Fibroblast of peridontal ligament (primary cell): Measurements from ENCODE around the gene FAF1.

Experiments used
- DNase-seq: peaks from one replicate; pipeline ENCODE4 v3.0.0-alpha.2; 2010; ENCODE audit errors: extremely low read depth

The FAF1 gene

DNA sequence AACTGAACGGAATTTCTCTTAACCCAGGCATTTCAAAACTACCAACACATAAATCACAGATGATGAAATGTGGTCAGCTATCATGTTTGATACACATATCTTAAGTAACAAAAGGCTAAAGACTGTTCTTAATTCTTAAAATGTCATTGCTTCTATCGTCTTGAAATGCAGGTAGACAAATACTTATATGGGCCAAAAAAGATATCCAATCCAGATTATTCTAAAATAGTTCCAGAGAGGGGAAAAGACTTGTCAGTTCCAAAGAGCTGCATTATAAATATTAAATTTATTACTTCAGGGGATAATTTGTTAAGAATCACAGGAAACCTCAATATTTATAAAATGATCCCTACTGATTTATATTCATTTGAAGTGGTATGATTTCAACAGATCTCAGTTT lies 259.4 kb downstream of the FAF1 start:
- DNase-seq: no peak

DNA sequence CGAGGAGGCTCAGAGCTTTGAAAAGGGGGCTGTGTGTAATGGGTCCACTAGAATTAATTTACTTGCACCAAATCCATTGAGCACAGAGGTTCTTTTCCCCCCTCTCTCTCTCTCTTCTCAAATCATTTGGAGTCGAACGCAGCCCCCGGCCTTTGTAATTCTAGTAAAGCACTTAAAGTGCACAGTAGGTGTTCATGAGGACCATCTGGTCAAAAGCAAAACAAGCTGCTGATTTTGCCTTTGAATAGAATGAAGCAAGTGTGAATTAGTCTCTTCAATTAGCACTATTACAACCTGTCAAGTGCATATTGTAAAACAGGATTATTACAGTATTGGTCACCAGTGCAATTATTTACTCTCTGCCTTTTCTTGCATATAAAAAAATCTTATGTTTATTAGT lies 259.9 kb downstream of the FAF1 start:
- DNase-seq: no peak

DNA sequence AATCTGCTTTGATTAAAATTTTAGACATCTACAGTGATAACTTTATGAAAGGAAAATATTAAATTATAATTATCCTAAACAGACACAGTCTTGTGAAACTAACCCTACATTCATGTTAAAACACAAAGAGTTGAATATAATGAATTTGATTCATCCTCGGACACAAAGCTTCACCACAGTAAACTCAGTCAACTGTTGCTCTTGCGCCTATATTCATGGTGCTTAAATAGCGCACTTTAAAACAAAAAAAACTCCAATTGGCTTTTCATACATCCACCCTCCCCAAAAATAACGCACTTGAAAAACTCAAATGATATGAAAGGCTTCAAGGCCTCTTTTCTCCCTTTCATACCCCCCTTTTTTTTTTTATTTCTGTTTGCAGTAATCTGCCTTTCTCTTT lies 260.3 kb downstream of the FAF1 start:
- no peak for DNase-seq

DNA sequence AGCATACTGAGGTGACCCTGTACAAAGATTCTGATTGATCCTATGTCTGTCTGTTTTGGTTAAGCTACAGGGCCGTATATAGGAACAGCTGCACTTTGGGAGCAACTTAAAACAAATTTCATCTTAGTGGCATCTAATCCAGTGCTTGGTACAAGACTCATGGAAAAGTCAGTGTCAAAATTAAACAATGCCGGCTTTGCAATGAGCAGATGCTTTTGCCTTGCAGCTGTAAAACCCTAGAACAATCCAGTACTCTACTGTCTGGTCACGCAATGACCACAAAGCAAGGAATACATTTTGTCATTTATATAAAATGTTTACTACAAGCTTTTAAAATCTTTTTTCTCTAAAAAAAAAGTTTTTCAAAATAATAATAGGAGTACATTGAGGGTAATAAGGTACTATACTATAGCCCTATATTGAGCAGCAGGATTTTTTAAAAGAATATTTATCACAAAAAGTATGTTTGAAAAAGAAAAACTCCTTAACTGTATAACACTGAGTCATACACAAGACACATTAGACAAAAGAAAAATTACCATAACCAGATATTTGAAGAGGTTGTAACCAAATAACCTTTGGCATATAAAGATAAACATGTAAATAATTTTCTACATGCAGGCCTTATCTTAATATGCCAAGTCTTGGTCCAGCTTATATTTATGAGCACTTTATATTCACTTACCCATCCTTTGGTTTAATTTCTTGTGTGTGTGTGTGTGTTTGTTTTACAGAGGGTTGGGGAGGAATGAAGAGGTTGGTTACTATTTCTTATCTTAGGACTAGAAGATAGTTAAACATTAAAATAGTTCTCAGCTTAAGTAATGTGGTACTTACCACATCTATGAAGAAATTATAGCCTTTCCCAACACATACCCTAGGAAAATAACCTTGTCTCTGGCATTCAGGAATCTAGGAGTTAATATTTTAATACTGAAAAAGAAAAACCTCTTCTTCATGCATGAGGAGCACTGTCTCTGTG lies 262.3 kb downstream of the FAF1 start:
- DNase-seq: no peak

DNA sequence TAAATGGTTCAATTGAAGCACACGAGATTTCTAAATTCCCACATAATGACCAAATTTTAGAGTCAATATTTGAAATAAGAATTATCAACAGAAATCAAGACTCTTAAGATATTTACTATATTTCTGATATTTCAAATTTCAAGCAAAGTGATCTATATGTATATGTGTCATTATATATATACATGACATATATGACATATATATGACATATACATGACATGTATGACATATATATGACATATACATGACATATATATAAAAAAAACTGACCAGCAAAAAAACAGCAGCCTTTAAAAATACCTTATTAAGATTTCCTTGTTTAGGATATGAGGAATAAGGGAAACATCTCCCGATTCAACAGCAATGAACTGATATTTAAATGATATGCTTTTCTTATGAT lies 266.2 kb downstream of the FAF1 start:
- DNase-seq: no peak

DNA sequence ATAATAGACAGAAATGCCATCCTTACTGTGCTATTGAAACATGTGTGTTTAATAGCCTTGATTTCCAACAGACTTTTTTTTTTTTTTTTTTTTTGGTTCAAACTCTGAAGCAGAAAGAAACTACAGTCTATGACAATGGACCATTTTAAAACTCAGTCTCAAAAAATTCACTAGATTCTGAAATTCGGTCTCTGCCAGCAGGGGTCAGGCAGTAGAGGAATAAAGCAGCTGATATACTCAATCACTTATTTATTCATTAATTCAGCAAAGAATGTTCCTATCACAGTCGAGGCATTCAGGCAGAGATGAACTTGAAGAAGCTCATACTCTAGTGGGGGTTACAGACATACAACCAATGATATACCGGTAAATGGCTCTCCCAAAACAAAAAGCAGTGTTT lies 275.9 kb downstream of the FAF1 start:
- no peak for DNase-seq

DNA sequence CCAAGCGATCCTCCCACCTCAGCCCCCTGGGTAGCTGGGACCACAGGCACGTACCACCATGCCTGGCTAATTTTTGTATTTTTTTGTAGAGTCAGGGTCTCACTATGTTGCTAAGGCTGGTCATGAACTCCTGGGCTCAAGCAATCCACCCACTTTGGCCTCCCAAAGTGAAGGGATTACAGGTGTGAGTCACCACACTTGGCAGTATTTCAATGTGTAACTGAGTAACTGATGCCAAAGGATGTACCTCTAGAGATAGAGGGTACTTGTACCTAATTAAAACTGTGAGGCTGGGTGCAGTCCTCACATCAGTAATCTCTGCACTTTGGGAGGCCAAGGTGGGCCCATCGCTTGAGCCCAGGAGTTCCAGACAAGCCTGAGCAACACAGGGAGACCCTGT lies 278.1 kb downstream of the FAF1 start:
- DNase-seq: no peak

DNA sequence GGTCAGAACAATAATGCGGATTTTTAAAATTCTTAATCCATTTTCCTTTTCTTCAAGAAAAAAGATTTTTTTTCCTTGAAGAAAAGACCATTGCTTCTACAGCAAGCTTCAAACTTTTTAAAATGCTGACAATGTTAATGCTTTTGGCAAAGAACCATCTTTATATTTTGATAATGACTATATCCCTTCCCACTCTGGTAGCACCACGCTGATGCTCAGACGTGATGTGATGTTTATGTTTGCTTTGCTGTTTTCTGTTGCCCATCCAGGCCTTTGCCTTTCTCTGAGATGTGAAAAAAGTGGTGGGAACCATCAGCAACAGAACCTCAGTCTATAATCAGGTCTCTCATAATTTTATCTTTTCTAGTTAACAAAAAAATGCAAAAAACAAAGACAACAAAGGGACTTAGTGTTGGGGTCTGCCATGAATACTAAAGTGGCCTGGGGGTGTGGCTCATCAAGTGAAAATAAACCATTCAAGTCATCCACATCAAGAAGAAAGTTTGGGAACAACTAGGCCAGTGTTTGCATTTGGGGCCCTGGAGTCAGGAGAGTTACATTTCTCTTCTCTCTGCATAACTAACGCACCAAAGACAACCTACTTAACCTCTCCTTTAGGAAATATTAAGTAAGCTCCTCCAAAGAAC lies 292.2 kb downstream of the FAF1 start:
- DNase-seq: peak; percentile 13

DNA sequence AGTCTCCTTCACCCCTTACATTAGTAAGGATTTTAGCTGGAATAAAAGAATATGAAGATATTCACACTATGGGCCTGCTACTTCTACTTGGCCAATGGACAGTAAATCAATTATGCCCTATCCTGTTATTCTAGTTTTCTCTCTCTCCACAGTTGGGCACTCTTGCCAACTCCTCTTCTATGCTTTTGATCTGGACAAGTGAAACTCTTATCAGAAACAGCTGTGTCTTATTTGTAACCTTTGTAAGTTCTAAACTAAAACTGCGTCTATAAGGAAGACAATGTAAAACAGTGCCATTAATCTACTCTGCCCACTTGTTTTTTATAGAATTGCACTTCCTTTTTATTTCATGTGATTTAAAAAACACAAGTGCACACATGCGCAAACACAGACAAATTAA lies 292.8 kb downstream of the FAF1 start:
- peak; percentile 24 for DNase-seq

DNA sequence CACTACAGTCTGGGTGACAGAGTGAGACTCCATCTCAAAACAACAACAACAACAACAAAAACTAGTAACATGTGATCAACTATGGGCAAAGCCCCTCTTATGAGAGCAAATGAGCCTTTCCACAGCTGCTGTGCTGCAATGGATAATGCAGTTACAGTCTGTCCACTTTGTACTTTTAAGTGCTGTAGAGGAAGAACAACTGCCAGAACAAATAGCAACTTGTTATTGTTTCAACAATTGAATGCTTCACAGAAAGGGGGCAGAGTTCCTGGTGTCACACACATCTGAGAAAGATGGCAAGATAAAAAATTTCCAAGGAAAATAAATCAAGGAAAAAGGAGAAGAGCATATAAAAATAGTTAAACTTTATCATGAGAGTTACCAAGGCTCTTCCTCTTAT lies 293.2 kb downstream of the FAF1 start:
- DNase-seq: no peak

DNA sequence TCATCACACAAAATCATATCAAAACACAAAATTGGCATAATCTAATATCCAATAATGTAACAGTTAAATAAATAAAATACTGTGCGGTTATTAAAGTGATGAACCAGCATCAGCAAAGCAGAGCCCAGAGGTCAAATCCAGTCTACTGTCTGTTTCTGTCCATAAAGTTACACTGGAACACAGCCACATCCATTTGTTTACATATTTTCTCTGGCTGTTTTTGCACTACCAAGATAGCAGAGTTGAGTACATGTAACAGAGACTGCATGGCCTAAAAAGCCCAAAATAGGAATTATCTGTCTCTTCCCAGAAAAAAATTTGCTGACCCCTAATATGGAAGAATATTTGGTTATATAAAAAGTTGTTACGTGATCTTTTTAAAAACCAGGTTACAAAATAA lies 294.7 kb downstream of the FAF1 start:
- peak; percentile 43 for DNase-seq

DNA sequence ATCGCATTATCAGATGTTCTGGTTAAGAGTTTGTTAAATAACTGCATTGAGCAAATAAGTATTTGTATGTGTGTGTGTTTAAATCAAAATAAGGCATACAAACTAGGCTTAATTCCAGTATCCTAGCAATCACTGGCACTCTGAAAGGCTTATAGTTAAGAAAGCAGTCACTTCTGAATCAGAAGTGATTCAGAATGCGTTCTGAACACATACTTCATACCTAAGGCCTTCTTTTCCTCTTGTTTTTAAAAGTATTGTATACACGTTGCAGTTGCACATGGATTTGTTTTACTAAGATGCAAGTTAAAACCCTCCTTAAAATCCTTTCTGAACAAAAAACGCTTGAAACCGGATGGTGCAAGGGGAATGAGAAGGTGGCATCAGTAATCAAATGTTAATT lies 298.4 kb downstream of the FAF1 start:
- peak; percentile 32 for DNase-seq

DNA sequence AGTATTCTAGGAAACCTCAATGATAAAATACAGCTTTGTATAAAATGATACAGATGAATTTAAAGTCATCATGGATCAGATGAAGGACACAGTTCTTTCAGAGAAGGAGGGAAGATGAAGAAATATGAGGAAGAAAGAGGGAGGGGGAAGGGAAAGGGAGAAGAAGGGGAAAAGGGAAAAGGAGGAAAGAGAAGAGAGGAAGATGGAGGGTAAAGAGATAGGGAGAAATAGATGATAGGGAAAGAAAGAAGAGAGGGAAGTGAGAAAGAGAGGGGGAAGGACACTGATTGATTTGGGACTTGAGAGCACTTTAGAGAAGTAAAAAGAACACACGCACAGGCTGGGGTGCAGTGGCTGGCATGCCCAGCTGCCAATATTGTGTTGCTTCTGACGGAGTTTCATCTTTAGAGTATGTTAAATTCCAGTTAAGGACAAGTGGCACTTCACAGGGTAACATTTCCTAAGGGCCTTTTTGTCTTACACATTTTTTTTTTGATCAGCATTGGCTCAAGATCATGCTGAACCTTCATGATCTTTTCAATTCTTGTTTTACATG lies 300.9 kb downstream of the FAF1 start:
- DNase-seq: no peak

DNA sequence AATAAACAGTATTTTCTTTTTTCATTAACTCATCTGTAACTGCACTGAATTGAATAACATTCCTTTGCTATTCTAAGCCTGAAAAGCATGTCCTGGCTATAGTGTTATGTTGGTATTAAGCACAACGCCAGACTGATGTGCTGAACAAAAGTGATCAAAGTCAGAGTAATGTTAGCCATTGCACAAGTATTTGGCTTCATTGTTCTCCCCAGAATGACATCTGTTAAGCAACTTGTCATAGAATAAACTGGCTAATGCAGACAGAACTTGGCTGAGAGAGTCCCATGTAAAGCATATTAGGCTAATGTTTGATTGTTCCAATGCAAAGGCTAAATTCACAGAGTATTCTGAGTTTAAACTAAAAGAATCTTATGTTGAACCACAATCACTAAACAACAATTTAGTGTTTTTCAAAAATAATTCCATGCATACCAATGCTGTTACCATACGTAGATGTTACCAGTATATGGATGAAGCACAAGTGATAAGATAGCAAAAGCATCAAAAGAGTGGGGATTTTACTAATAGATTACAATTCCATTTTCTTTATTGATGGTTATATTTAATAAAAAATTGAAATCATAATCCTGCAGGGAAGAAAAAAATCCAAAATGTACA lies 301.5 kb downstream of the FAF1 start:
- peak; percentile 42 for DNase-seq

DNA sequence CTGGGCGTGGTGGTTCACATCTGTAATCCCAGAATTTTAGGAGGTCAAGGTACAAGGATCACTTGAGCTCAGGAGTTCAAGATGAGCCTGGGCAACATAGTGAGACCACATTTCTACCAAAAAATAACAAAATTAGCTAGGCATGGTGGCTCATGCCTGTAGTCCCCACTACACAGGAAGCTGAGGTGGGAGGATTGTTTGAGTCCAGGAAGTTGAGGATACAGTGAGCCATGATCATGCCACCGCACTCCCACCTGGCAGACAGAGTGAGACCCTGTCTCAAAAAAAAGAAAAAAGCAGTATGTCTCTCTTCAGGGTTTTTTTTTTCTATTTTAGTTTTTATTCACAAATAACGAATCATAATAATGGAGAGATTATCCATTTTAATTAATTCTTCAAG lies 303.1 kb downstream of the FAF1 start:
- no peak for DNase-seq

DNA sequence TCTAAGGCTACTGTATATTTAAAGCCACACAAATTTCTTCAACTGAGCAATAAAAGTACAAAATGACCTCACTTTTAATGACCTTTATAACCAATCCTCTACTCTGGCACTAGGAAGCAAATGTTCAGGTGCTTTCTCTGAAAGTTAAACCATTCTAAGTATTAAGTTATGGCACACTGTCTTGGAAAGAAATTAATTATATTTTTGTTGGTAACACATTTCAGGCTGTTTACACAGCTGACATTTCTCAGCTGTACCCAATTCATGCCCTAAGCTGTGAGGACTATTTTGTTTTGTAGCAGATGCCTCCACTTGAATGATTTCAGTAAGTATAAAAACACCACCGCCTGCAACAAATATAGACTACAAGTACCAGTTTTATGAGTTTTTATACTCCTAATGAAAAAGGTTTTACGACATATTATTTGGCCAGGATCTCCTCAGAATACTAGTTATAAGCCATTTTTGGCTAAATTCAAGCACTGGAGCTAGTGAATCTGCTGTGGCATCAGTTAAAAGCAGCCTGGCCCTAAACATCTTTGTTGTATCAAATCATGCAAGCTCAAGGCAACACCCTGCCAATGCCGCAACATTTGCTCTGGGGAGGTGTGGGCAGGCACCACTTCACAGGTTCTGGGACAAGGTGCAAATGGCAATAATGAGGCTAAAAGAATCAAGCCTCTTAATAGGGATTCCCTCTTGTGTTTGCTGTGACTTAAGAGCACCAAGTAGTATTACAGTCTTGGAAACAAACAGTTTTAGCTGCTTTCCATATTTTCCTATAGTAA lies 308.4 kb downstream of the FAF1 start:
- no peak for DNase-seq

DNA sequence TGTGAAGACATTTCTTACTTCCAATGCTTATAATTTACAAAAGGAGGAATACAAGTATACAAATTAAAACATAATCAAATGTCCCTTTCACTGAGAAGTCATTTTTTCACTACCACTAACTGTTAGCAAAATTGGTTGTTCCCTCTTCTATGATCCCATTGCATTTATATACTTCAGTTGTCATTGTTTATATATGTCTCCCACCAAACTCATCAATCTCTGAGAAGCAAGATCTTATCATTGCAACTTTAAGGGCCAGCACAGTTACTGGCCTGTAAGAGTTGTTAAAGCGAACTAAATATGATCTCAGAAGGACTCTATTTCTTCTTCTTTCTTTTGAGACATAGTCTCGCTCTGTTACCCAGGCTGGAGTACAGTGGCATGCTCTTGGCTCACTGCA lies 313.5 kb downstream of the FAF1 start:
- DNase-seq: no peak

DNA sequence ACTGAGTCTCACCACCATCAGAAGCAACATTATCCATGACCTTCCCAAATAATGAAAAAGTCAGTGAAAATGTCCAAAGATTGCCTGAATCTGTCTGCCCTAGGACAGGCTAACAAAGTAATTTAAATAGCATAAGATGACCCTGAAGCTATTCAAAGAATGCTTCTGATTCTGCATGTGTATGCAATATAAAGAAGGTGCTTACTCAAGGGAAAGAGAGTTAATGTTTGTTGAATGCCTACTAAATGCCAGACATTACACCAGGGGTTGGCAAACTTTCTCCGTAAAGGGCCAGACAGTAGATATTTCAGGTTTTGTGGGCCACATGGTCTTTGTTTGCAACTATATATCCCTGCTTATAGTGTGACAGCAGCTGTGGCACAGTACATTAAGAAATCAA lies 314.9 kb downstream of the FAF1 start:
- DNase-seq: no peak

DNA sequence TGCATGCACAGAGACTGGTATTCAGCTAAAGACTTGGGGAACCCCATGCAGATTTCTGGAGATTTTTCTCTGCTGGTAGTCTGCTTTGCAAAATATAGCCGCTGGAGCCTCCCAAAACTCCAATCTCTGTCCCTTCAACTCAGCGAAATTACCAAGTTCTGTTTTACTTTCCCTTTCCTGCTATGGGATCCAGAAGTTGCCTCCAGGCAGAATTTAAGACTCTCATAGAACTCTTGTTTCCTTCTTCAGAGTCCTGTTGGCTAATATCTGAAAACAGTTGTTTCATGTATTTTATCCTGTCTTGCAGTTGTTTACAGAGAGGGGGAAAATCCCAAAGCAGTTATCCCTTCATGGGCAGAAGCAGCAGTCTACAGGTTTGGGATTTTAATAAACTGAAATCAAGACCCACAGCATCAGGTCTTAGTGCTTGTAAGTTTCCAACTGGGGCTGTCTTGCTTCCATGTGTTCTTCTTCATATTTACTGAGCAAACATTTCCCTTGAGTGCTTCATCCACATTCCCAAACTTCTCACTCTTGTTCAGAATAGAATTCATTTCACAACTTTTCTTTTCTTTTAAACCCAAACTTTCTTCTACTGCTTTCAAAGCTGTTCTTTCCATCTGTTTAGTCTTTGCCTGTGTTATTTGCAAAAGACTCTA lies 315.5 kb downstream of the FAF1 start:
- peak; percentile 56 for DNase-seq

DNA sequence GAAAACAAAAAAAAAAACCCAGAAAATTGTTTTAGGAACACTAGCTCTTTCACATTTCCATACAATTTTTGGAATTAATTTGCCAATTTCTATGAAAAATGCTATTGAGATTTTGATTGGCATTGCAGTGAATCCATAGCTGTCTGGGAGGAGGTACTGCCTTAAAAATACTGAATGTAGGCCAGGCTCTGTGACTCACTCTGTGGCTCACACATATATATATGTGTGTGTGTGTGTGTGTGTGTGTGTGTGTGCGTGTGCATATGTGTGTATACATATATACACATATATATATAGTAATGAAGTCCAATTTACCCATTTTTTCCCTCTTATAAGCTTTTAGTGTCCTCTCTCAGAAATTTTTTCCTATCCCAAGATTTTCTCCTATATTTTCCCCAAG lies 322.6 kb downstream of the FAF1 start:
- no peak for DNase-seq

DNA sequence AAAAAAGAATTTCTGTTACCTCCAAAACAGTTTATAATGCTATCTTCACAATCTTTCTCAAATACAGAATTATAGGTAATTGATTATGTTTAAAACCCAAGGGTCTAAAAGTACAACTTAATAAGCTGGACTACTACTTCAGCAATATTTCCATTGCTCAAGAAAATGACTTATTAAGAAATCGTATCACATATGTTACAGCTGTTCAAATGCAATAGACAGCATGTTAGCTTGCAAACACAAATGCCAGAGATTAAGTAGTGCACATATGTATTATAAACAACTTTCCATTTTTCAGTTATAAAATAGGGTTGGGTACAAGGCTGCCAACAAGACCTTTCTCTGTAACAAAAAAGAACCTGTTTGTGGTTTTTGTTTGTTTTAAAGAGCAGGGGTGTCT lies 325.8 kb downstream of the FAF1 start:
- no peak for DNase-seq
